Measurements from ENCODE around the gene RBP4.

Gene RBP4

DNA sequence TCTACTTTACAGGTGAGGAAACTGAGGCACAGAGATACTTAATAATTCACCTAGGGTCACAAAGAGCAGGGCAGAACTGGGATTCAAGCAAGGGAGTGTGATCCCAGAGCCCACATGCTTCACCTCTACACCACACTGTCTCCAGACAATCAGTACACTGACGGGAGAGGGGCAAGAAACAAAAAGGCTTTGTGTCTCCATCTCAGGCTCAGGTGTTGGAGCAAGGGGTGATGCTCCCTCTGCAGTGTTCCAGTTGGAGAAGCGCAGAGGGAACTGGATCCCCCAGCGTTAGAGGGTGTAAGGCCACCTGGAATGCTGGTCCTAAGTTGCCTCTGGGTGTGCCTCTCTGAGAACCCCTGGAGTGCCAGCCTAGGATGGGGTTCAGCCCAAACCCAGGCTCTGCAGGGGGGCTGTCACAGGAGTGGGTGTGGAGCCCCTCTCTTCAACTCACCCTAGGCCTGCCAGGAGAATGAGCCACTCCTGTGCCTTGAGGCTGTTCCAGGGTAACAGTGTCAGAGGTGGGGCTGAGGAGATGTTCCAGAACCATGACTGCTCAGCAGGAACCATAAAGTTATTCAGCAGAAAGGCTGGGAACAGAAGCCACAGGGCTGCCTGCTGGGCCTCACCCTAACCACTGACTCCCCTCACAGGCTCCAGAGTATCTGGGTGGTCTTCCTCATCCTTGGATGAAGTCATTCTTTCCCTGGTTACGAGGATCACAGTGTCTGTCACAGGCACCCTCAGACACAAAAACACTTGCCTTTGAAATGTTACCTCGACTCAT, 5.5 kb downstream of the RBP4 start:
- no peak for DNase-seq (ENCODE audit: low read depth)

GRCh38 chr10:93594518-93594917, 6.5 kb downstream of the RBP4 start:
- DNase-seq (ENCODE audit: low read depth), result no peak

DNA sequence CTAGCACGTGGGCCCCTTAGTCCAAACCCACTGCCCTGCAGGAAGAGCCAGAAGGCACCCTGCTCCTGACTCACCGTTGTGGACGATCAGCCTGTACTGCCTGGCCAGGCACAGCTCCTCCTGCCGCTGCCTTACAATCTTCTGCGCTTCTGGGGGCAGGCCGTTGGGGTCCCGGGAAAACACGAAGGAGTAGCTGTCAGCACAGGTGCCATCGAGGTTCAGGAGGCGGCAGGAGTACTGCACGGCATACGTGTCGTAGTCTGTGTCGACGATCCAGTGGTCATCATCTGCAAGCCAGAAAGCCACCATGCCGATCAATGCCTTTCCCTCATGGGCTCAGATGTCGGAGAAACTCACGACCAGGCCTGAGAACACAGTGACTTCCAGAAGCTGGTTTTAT, 7.3 kb downstream of the RBP4 start:
- DNase-seq (ENCODE audit: low read depth), result no peak

- DNase-seq (ENCODE audit: low read depth), result no peak
Measured at GRCh38 chr10:93593254-93593653, 7.8 kb downstream of the RBP4 start.

- no peak for DNase-seq (ENCODE audit: low read depth)
Measured at GRCh38 chr10:93591065-93591808, 9.8 kb downstream of the RBP4 start.

GRCh38 chr10:93590638-93591037, 10.4 kb downstream of the RBP4 start:
- DNase-seq (ENCODE audit: low read depth), result no peak

- DNase-seq (ENCODE audit: low read depth), result no peak
Measured at GRCh38 chr10:93589648-93590562, 11.1 kb downstream of the RBP4 start.

DNA sequence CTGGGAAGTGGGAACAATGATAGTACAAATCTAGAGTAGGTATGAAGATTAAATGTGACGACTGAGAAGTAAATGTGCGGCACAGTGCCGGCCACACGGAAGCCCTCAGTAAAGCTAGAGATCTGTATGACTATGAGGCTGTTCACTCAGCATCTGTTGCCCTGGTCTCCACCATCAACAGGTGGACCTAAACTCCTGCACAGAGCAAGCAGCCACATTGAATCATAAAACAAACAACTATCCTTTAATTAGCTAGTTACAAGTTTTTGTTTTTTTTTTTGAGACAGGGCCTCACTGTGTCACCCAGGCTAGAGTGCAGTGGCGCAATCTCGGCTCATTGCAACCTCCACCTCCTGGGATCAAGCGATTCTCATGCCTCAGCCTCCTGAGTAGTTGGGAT, 16.6 kb downstream of the RBP4 start:
- DNase-seq (ENCODE audit: low read depth), result no peak

- DNase-seq (ENCODE audit: low read depth), result no peak
Measured at GRCh38 chr10:93580828-93581227, 20.2 kb downstream of the RBP4 start.

DNA sequence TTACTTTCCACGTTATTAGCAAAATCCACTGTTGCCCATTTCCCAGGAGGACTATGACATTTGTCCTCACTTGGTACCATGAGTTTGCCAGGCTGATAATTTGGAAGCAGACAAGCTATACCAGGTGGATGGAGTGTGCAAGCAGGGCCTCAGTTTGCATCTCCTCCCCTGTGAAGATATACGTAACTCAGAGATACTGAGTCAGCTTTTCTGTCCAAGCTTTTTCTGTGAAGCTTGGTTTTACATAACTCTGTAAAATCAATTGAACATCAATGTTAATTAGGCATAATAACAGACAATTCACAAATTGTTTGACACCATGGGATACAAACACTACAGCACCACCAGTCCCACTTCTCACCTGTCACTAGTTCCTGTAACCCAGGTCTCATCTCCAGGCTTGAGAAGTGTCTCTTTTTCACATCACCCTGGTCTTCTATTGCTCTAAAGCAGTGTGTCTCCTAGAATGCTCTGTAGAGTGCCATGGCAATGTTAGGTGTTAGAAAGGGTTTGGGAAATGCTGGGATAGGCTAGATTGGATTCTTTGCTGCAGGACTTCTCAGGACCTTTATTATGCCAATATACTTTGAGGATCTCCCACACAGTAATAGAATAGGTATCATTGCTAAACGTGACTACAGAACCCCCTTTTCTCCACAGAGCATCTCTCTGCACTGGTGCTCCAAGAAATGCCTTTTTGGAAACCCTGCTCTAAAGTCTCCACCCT, 20.9 kb downstream of the RBP4 start:
- DNase-seq (ENCODE audit: low read depth), result no peak

- DNase-seq (ENCODE audit: low read depth), result no peak
Measured at GRCh38 chr10:93579089-93579488, 21.9 kb downstream of the RBP4 start.

DNA sequence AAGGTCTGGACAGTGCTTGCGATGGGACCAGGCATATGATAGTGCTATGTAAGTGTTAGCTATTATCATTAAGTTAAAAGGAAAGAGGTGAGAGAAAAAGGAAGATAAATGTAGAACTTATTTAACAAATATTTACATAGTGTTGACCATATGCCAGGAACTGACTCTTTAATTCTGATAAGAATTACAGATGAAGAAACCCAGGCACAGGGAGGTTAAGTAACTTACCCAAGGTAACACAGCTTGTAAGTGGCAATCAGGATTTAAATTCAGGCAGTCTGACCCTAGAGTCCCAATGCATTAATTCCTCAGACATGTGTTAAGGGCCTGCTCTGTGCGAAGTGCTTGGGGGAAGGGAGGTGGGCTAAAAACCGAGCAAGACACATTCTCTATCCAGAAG, 23.5 kb downstream of the RBP4 start:
- DNase-seq (ENCODE audit: low read depth), result no peak

GRCh38 chr10:93576888-93577287, 24.1 kb downstream of the RBP4 start:
- no peak for DNase-seq (ENCODE audit: low read depth)

GRCh38 chr10:93573924-93574323, 27.1 kb downstream of the RBP4 start:
- no peak for DNase-seq (ENCODE audit: low read depth)

GRCh38 chr10:93573051-93573909, 27.8 kb downstream of the RBP4 start:
- DNase-seq (ENCODE audit: low read depth), result no peak

DNA sequence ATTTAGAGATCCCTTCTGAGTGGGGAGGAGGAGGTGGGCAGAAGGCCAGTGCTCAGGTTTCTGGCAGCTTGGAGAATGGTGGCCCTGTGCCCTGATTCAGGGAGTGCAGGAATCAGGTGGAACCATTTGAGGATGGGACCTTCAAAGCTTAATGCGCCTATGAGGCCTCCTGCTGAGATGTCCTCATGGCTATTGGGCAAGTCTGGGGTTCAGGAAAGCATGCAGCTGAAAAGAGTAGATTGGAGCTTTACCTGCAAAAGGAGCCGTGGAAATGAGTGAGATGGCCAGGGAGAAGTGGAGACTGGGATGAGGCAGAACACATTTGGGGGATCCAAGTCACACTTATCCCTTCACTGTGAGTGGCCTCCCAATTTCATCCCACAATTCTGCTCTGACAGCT, 28.4 kb downstream of the RBP4 start:
- no peak for DNase-seq (ENCODE audit: low read depth)

GRCh38 chr10:93570383-93570782, 30.7 kb downstream of the RBP4 start:
- DNase-seq (ENCODE audit: low read depth), result no peak

DNA sequence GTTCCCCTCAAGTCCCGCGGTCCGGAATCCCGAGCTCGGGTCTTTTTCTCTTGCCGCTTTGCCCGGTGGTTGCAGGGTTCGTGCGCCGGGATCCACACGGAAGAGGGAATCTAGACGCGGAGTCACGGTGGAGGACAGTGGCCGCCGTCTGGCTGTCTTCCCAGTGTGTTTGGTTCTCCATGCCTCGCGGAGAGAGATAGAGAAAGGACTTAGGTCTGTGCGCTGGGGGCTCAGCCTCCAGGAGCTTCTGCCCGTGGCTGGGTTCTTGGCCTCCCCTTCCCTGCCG, 33.0 kb downstream of the RBP4 start:
- DNase-seq (ENCODE audit: low read depth), result no peak

GRCh38 chr10:93567277-93568104, 33.5 kb downstream of the RBP4 start:
- DNase-seq (ENCODE audit: low read depth), result no peak

All from HS-5 (cell line).